Measurements from ENCODE around the gene NACC2. TPM values are rescaled to one million over a fixed set of nuclear protein-coding genes. Genes with fewer than 3 reads are reported as not detected.

NACC2 gene
- total RNA-seq (2014; rRNA removed; shearing (Covaris generic)) (16.5 and 20.8 TPM in 2 replicates), polyA plus RNA-seq (2016; fragmentation: Nextera tagmentation; extraction: Ambion mirVana) (3.2 and 3.8 TPM in 2 replicates)
- long read RNA-seq, full-length matches to known transcripts, result 2 of 3 reads
- long read RNA-seq, partial matches to known transcripts, result 0 of 3 reads
- long read RNA-seq, other reads (novel, unspliced or antisense), result 1 of 3 reads

- Histone ChIP-seq H2AFZ (no peak within 1 kb of the TSS; the same call in 1 of the 2 replicates), H3K4me2 (peak within 1 kb of the TSS; percentile 89), H4K20me1 (replicated peaks; ENCODE audit: insufficient read depth) (no peaks in the 10 kb centered on the region), H3K27me3 (ENCODE audit: insufficient read depth) (peaks cover 31% of the 10 kb centered on the region), H3K27ac (ENCODE audit: low read depth) (no peak within 1 kb of the TSS), H3K4me3 (peak within 1 kb of the TSS; percentile 64), H3K79me2 (replicated peaks; ENCODE audit: insufficient read depth) (no peaks in the 10 kb centered on the region), H3F3A (replicated peaks; ENCODE audit: low read depth) (peaks cover 6% of the 10 kb centered on the region; the same call in 1 of the 2 replicates), H3K36me3 (ENCODE audit: insufficient read depth) (no peaks in the 10 kb centered on the region), H3K9me2 (ENCODE audit: insufficient read depth) (no peaks in the 10 kb centered on the region), H3K4me1 (ENCODE audit: insufficient read depth) (peaks cover 21% of the 10 kb centered on the region)
- DNase-seq (ENCODE audit: low spot score), result peak; percentile 71
- peak; percentile 6; the same call in 2 of the 3 replicates for ATAC-seq
- peaks cover 29% of the 10 kb centered on the region for H3K4me1 Mint-ChIP-seq
- peak within 1 kb of the TSS; percentile 64 for H3K4me3 Mint-ChIP-seq
- H3K27me3 Mint-ChIP-seq (ENCODE audit: insufficient read depth, low read depth, poor library complexity), result peaks cover 34% of the 10 kb centered on the region
- no peak within 1 kb of the TSS for H3K27ac Mint-ChIP-seq
- no peaks in the 10 kb centered on the region for H3K9me3 Mint-ChIP-seq
- H3K36me3 Mint-ChIP-seq (ENCODE audit: low read depth), result no peaks in the 10 kb centered on the region
- no peak for TF ChIP-seq CREB1 (CRISPR knock-in tag; IDR thresholded peaks at IDR 0.05; ENCODE audit: low read depth)
- TF ChIP-seq ZNF331 (CRISPR knock-in tag; IDR thresholded peaks at IDR 0.05; ENCODE audit: low read depth), result no peak
- no peak for TF ChIP-seq EZH2phosphoT487 (IDR thresholded peaks at IDR 0.05; ENCODE audit: unreplicated experiment)
- TF ChIP-seq JUNB (IDR thresholded peaks at IDR 0.05; ENCODE audit: unreplicated experiment), result no peak
- TF ChIP-seq ZNF114 (CRISPR knock-in tag; IDR thresholded peaks at IDR 0.05), result no peak
- no peak for TF ChIP-seq ETS1 (IDR thresholded peaks at IDR 0.05)
- TF ChIP-seq NANOG (IDR thresholded peaks at IDR 0.05; ENCODE audit: borderline replicate concordance), result no peak
- TF ChIP-seq EZH2 (IDR thresholded peaks at IDR 0.05; ENCODE audit: low read depth, unreplicated experiment), result no peak
- TF ChIP-seq STAT1 (IDR thresholded peaks at IDR 0.05; ENCODE audit: unreplicated experiment), result no peak
- no peak for TF ChIP-seq ZNF462 (CRISPR knock-in tag; IDR thresholded peaks at IDR 0.05)
- TF ChIP-seq REST (IDR thresholded peaks at IDR 0.05; ENCODE audit: unreplicated experiment), result no peak
- no peak for TF ChIP-seq POLR2AphosphoS5 (IDR thresholded peaks at IDR 0.05; ENCODE audit: low read depth)
Measured at GRCh38 chr9:136095070-136096058, at the start of gene NACC2. Gene NACC2, minus strand, starts transcription at chr9:136095289. Its CDS starts 44,768 bp downstream, at chr9:136050521.
